ENCODE results near the gene DCUN1D2. TPM values are rescaled to one million over a fixed set of nuclear protein-coding genes. Genes with fewer than 3 reads are reported as not detected.

DCUN1D2 gene
- total RNA-seq, 1 donor, result 8.3 TPM

Small RNA genes lying within 50 kb of the gene (small RNA-seq; reads per million reads assigned to genes)
- gene RNU1-16P, result not detected

Other genes with a start within 250 kb of the DCUN1D2 start
- 85.1 and 161 TPM in 2 replicates for gene LAMP1, start 193.5 kb downstream of the DCUN1D2 start, total RNA-seq (ENCODE audit: low replicate concordance)
- 1.9 and 5.2 TPM in 2 replicates for gene GRTP1, start 126.6 kb downstream of the DCUN1D2 start, total RNA-seq (ENCODE audit: low replicate concordance)
- 2.4 and 2.8 TPM in 2 replicates for gene ADPRHL1, start 37.2 kb downstream of the DCUN1D2 start, total RNA-seq (ENCODE audit: low replicate concordance)
- gene TFDP1, start 94.0 kb upstream of the DCUN1D2 start, total RNA-seq (ENCODE audit: low replicate concordance), result 45.6 and 102 TPM in 2 replicates
- gene ATP4B, start 167.5 kb upstream of the DCUN1D2 start, total RNA-seq (ENCODE audit: low replicate concordance), result not detected in 2 replicates
- gene GRK1, start 176.5 kb upstream of the DCUN1D2 start, total RNA-seq (ENCODE audit: low replicate concordance), result not detected in 2 replicates

All from fibroblast of the aortic adventitia (primary cell).